ENCODE measurements around the gene TRIP10. TPM values are rescaled to one million over a fixed set of nuclear protein-coding genes. Genes with fewer than 3 reads are reported as not detected.

Gene TRIP10
- total and polyA plus RNA-seq, 2 of the 13 experiments (the other 11 are each of a cell fraction or from before 2014, with no cell fraction given), result 32.5 to 33.2 TPM

- no peak for TF ChIP-seq CSRNP2 (CRISPR knock-in tag; conservative IDR thresholded peaks at IDR 0.05; ENCODE audit: low read depth)
- TF ChIP-seq MLXIP (CRISPR knock-in tag; IDR thresholded peaks at IDR 0.05; ENCODE audit: borderline replicate concordance), result no peak
- TF ChIP-seq ZNF589 (CRISPR knock-in tag; conservative IDR thresholded peaks at IDR 0.05), result no peak
- TF ChIP-seq ZNF768 (CRISPR knock-in tag; IDR thresholded peaks at IDR 0.05), result peak; percentile 56; the same call in 1 of the 2 replicates
- peak; percentile 88; the same call in 1 of the 2 replicates for TF ChIP-seq ZC3H4 (CRISPR knock-in tag; IDR thresholded peaks at IDR 0.05; ENCODE audit: borderline replicate concordance)
- peak; percentile 85 to 88; a peak in 3 of 4 replicates for TF ChIP-seq POLR2A (IDR thresholded peaks at IDR 0.05; ENCODE audit: insufficient read depth in 1 of 2, low read depth in 2 of 2, low read length in 2 of 2)
- TF ChIP-seq TBX3 (IDR thresholded peaks at IDR 0.05; ENCODE audit: borderline replicate concordance), result no peak
- TF ChIP-seq ZNF570 (CRISPR knock-in tag; IDR thresholded peaks at IDR 0.05; ENCODE audit: borderline replicate concordance), result no peak
- TF ChIP-seq HHEX (CRISPR knock-in tag; IDR thresholded peaks at IDR 0.05), result no peak
- TF ChIP-seq RFX3 (CRISPR knock-in tag; IDR thresholded peaks at IDR 0.05), result no peak
- TF ChIP-seq ARNTL (CRISPR knock-in tag; IDR thresholded peaks at IDR 0.05), result no peak
- TF ChIP-seq ZNF598 (CRISPR knock-in tag; IDR thresholded peaks at IDR 0.05; ENCODE audit: borderline replicate concordance), result no peak
- no peak for TF ChIP-seq ZNF503 (CRISPR knock-in tag; IDR thresholded peaks at IDR 0.05)
- TF ChIP-seq UBTF (CRISPR knock-in tag; IDR thresholded peaks at IDR 0.05), result peak; percentile 43; the same call in 1 of the 2 replicates
- TF ChIP-seq MNT (IDR thresholded peaks at IDR 0.05), result peak; percentile 49
- no peak for TF ChIP-seq KDM1A (CRISPR knock-in tag; IDR thresholded peaks at IDR 0.05)
- TF ChIP-seq NR2C2 (CRISPR knock-in tag; IDR thresholded peaks at IDR 0.05; ENCODE audit: borderline replicate concordance), result 0 out of 2 replicates have a peak, but pooled peaks have one; percentile 36
- no peak for TF ChIP-seq CENPT (CRISPR knock-in tag; IDR thresholded peaks at IDR 0.05; ENCODE audit: low read depth)
- no peak for TF ChIP-seq ZNF207 (IDR thresholded peaks at IDR 0.05; ENCODE audit: borderline replicate concordance)
Measured at GRCh38 chr19:6718741-6719539, 20.5 kb upstream of the TRIP10 start (continued).

All from HepG2 (cell line).